Dermis blood vessel endothelial cell (primary cell): ENCODE data around the gene TMEM45B. TPM values are rescaled to one million over a fixed set of nuclear protein-coding genes. Genes with fewer than 3 reads are reported as not detected.

Experiments
- total RNA-seq: library from RNA; depleted of rRNA; stranded (reverse); fragments of >200 nt; gene quantifications from 2 replicates; pipeline ENCODE4 v1.2.3, GENCODE V29; 2014

TMEM45B gene
- total RNA-seq, 1 donor from 2014 or later: 0.51 TPM

Other genes starting within 250 kb of the TMEM45B start
- 28.9 and 33.4 TPM in 2 replicates for gene NFRKB, start 79.7 kb downstream of the TMEM45B start, total RNA-seq
- 7.1 and 9.0 TPM in 2 replicates for gene PRDM10, start 187.0 kb downstream of the TMEM45B start, total RNA-seq